GM19023 (cell line): ENCODE results near the gene RPS28.
"Not testable (repeated sequence)": the region's sequence is repeated elsewhere in the genome, so short reads cannot be mapped to it uniquely, and the experiment has no call there.

Experiments
- ATAC-seq: cut with Tn5 transposase; IDR thresholded peaks from one replicate; pipeline ENCODE4 v1.9.1; 2021; ENCODE audit warnings: mild to moderate bottlenecking, moderate library complexity; ENCODE audit not compliant: unreplicated experiment

The RPS28 gene

GRCh38 chr19:8321067-8321985 lies at the start of gene RPS28, which contains the start of gene NDUFA7:
Gene RPS28 (plus strand): TSS chr19:8321496. CDS start chr19:8321531, 35 bp downstream.
Gene NDUFA7 (minus strand): TSS chr19:8321375. CDS start chr19:8321358, 17 bp downstream.
- ATAC-seq, result peak; percentile 84

GRCh38 chr19:8276508-8276907 lies 44.8 kb upstream of the RPS28 start:
- ATAC-seq, result not testable (repeated sequence)

DNA sequence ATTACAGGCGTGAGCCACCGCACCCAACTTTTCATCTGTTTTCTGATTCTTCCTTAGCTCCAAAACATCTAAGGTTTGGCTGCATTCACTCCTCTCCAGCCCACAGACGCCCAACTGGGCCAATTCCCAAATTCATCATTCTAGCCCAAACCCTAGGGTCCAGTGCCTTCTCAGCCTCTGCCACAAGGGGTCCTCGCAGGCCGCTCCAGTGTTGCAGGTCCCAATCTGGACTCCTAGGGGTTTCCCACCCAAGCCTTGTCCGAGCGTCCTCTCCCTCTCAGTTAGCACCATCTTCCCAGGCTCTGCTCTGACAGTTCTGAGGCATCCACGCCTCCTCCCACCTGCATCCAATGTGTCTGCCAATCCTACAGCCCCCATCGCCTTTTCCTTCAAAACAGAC lies 30.0 kb upstream of the RPS28 start:
- not testable (repeated sequence) for ATAC-seq

DNA sequence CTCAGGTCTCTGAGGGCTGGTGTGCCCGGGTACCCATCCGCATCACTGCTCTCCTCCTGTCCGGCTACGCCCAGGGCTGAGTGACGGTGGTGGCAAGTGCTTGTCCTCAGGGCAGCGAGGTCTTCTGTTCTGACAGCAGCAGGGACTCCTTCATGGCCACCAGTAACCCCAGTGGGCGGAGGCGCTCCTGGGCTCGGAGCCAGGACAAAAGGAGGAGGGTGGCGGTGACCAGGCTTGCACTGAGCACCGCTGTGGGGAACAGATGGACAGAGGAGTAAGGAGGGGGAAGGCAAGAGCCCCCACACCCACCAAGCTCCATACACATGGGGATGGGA lies 19.0 kb upstream of the RPS28 start:
- ATAC-seq, result no peak

GRCh38 chr19:8302734-8303133 lies 18.6 kb upstream of the RPS28 start:
- no peak for ATAC-seq

GRCh38 chr19:8304841-8305621 lies 16.3 kb upstream of the RPS28 start:
- no peak for ATAC-seq

GRCh38 chr19:8305798-8306197 lies 15.5 kb upstream of the RPS28 start:
- no peak for ATAC-seq

DNA sequence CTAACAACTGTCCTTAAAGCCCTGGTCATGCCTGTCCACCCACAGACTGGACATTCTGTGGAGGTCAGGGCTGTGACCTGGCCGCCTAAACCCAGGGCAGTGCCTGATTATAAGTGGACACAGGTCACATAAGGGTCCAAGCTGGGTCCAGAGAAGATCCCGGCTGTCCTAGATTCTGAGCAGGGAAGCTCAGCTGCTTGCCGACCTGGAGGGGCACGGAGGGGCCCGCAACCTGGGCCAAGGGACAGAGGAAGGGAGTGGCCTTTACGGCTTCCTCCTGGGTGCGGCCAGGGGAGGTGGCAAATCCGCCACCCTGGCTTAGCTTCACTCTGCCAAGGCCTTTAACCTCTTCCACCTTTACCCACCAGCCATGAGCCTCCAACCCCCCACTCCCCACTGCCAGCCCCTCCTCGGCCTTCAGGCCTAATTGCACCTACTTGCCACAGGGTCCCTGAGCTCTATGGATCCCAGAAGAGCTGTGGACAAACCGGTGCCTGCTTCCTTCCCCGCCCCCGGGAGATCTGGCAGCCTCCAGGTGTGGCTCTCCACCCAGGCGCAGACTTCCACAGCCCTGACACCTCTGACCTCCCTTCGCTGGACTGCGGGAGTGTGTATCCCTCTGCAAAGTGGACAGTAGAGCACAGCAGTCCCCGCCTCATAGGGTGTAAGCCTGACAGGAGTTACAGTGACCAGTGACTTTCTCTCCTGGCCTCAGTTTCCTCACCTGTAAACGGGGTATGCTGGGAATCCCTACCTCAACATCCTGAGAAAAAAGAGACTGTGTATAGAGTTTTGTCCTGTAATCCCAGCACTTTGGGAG lies 14.9 kb upstream of the RPS28 start:
- ATAC-seq, result no peak

- no peak for ATAC-seq
Observed at GRCh38 chr19:8307400-8307964, 13.8 kb upstream of the RPS28 start.

GRCh38 chr19:8307965-8308866 lies 13.1 kb upstream of the RPS28 start, which contains the start of gene CD320:
Gene CD320 (minus strand): TSS chr19:8308358. CDS start chr19:8308290, 68 bp downstream.
- ATAC-seq, result peak; percentile 83

- no peak for ATAC-seq
Observed at GRCh38 chr19:8308891-8309291, 12.4 kb upstream of the RPS28 start.

- no peak for ATAC-seq
Observed at GRCh38 chr19:8310342-8311055, 10.8 kb upstream of the RPS28 start.

DNA sequence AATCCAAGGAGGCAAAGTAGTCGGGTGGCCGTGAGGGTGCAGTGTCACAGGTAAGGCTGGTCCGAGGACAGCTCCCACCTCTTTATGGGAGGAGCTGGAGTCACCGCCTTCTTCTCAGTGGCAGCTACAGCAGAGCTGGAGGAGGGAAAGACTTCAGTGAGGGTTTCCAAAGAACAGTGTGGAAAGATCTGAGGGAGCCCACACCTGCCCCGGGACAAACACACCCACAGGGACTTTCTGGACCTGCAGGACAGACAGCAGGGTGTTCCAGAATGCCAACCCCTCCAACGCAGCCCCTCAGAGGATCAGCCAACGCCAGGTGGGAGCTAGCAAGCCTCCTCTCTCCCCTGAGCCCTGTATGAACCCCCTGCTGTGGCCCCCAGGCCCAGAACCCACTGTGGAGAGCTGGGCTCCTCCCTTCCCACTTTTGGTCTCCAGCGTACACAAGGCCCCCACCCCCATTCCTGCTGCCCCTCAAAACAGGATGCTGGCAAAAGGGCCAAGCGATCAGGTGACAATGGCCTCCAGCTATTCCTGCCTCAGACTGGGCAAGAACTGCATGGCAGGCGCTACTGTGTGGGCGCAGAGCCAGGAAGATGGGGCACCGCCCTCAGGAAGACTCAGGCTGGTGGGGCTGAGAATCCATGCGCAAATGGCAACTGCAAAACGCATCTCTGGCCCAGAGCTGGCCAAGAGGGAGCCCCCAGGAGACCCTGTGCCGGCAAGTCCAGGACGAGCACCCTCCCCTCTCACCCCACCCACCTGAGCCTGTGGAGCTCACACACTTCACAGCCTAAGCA lies 9.6 kb upstream of the RPS28 start:
- no peak for ATAC-seq

DNA sequence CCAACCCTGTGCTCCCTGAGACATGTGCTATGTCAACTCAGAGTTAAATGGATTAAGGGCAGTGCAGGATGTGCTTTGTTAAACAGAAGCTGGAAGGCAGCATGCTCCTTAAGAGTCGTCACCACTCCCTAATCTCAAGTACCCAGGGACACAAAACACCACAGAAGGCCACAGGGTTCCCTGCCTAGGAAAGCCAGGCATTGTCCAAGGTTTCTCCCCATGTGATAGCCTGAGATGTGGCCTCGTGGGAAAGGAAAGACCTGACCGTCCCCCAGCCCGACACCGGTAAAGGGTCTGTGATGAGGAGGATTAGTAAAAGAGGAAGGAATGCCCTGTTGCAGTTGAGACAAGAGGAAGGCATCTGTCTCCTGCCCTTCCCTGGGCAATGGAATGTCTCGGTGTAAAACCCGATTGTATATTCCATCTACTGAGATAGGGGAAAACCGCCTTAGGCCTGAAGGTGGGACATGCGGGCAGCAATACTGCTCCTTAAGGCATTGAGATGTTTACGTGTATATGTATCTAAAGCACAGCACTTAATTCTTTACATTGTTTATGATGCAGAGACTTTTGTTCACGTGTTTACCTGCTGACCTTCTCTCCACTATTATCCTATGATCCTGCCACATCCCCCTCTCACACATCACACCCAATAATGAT lies 6.2 kb upstream of the RPS28 start:
- not testable (repeated sequence) for ATAC-seq

DNA sequence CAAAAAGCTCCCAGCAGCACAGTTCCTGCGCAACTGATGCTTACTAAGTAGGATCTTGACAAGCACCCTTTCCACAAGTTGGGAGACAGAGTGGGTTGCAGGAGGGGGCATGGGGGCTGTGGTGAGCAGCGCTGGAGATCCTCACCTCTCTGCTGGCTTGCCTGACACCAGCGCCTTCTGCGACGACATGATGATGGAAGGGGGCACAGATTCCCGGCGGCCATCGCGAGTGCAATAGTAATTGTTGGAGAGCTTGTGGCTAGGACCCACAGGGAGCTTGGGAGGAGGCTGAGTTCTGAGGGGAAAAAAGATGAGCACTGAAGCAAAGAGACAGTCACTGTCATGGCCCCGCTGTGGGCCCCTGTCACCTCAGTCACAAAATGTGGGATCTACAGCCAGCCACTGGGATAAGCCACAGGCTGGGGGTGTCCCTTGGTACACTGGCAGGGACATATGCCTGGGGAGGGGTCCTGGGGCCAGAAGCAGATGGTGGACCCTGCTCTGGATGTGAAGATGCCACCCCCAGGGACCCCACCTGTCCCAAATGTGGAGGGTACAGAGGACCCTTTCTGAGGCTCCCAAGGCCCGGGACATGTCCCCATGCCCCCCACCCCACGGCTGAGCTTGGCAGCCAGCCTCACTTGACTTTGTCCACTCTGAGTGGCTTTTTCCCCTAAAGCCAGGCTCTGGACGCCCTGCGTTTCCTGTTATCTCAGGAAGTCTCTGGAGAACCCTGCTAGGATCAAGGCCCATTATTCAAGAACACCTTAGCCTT lies 4.8 kb upstream of the RPS28 start:
- no peak for ATAC-seq

- not testable (repeated sequence) for ATAC-seq
Observed at GRCh38 chr19:8318835-8319234, 2.5 kb upstream of the RPS28 start.
